Measurements from ENCODE around the gene AOPEP.

The AOPEP gene

GRCh38 chr9:95048225-95049087, 322.0 kb downstream of the AOPEP start:
- no peak for DNase-seq

- DNase-seq: no peak
These were observed 323.3 kb downstream of the AOPEP start for GRCh38 chr9:95049761-95050160.

- DNase-seq: no peak
These were observed 327.4 kb downstream of the AOPEP start for GRCh38 chr9:95053611-95054570.

- no peak for DNase-seq
These were observed 328.9 kb downstream of the AOPEP start for GRCh38 chr9:95055334-95055850.

- peak; percentile 64 for DNase-seq
These were observed 329.5 kb downstream of the AOPEP start for GRCh38 chr9:95055851-95056551.

- no peak for DNase-seq
These were observed 330.6 kb downstream of the AOPEP start for GRCh38 chr9:95057101-95057500.

- DNase-seq: no peak
These were observed 331.8 kb downstream of the AOPEP start for GRCh38 chr9:95058121-95058785.

- DNase-seq: no peak
These were observed 332.4 kb downstream of the AOPEP start for GRCh38 chr9:95058795-95059386.

- no peak for DNase-seq
These were observed 333.7 kb downstream of the AOPEP start for GRCh38 chr9:95060234-95060633.

GRCh38 chr9:95060916-95061315, 334.4 kb downstream of the AOPEP start:
- no peak for DNase-seq

GRCh38 chr9:95061916-95062595, 335.6 kb downstream of the AOPEP start:
- DNase-seq: no peak

- DNase-seq: no peak
These were observed 336.1 kb downstream of the AOPEP start for GRCh38 chr9:95062596-95063065.

- DNase-seq: no peak
These were observed 336.8 kb downstream of the AOPEP start for GRCh38 chr9:95063300-95063699.

GRCh38 chr9:95065224-95065623, 338.7 kb downstream of the AOPEP start:
- no peak for DNase-seq

- DNase-seq: no peak
These were observed 340.6 kb downstream of the AOPEP start for GRCh38 chr9:95067057-95067456.

- DNase-seq: no peak
These were observed 341.4 kb downstream of the AOPEP start for GRCh38 chr9:95067897-95068296.

GRCh38 chr9:95070549-95071021, 344.1 kb downstream of the AOPEP start:
- no peak for DNase-seq

- no peak for DNase-seq
These were observed 345.0 kb downstream of the AOPEP start for GRCh38 chr9:95071450-95071849.

- no peak for DNase-seq
These were observed 345.4 kb downstream of the AOPEP start for GRCh38 chr9:95071925-95072324.

- no peak for DNase-seq
These were observed 346.6 kb downstream of the AOPEP start for GRCh38 chr9:95073042-95073607.

- DNase-seq: no peak
These were observed 347.4 kb downstream of the AOPEP start for GRCh38 chr9:95073918-95074317.

Data from NCI-H2029 treated with DMSO at 0.1 percent for 48 hours (cell line).